SIG-M5 (cell line): Measurements from ENCODE around the gene PITRM1.
A peak's percentile ranks its signal among the peaks of the same experiment; 100 is the strongest.
"Not testable (repeated sequence)": the region's sequence is repeated elsewhere in the genome, so short reads cannot be mapped to it uniquely, and the experiment has no call there.

Source experiments
- DNase-seq: peaks from one replicate; lab custom pipeline; 2025; lab: John Stamatoyannopoulos, UW

The PITRM1 gene

GRCh38 chr10:3172446-3173170, at the start of gene PITRM1:
Gene PITRM1, minus strand, starts transcription at chr10:3172782. Its CDS starts 10 bp downstream, at chr10:3172772.
- peak; percentile 74 for DNase-seq

GRCh38 chr10:3222068-3222467, 49.5 kb upstream of the PITRM1 start:
- DNase-seq: no peak

GRCh38 chr10:3221601-3222000, 49.0 kb upstream of the PITRM1 start:
- not testable (repeated sequence) for DNase-seq

- DNase-seq: no peak
These were observed 48.3 kb upstream of the PITRM1 start for GRCh38 chr10:3220853-3221252.

GRCh38 chr10:3219021-3219628, 46.5 kb upstream of the PITRM1 start:
- not testable (repeated sequence) for DNase-seq

- no peak for DNase-seq
These were observed 45.3 kb upstream of the PITRM1 start for GRCh38 chr10:3217853-3218252.

GRCh38 chr10:3217301-3217700, 44.7 kb upstream of the PITRM1 start:
- DNase-seq: no peak

- DNase-seq: no peak
These were observed 42.7 kb upstream of the PITRM1 start for GRCh38 chr10:3215153-3215775.

- no peak for DNase-seq
These were observed 41.4 kb upstream of the PITRM1 start for GRCh38 chr10:3213758-3214515.

GRCh38 chr10:3213208-3213607, 40.6 kb upstream of the PITRM1 start:
- no peak for DNase-seq

- no peak for DNase-seq
These were observed 37.8 kb upstream of the PITRM1 start for GRCh38 chr10:3210251-3210877.

- no peak for DNase-seq
These were observed 36.2 kb upstream of the PITRM1 start for GRCh38 chr10:3208481-3209406.

- no peak for DNase-seq
These were observed 34.8 kb upstream of the PITRM1 start for GRCh38 chr10:3207351-3207750.

GRCh38 chr10:3206511-3207157, 34.1 kb upstream of the PITRM1 start:
- DNase-seq: no peak

GRCh38 chr10:3203972-3204371, 31.4 kb upstream of the PITRM1 start:
- DNase-seq: no peak

GRCh38 chr10:3203016-3203811, 30.6 kb upstream of the PITRM1 start:
- DNase-seq: no peak

GRCh38 chr10:3201796-3202195, 29.2 kb upstream of the PITRM1 start:
- DNase-seq: no peak

- DNase-seq: no peak
These were observed 26.9 kb upstream of the PITRM1 start for GRCh38 chr10:3199488-3199887.

GRCh38 chr10:3198900-3199299, 26.3 kb upstream of the PITRM1 start:
- no peak for DNase-seq
